ENCODE data around the gene HTD2.

HTD2 gene

DNA sequence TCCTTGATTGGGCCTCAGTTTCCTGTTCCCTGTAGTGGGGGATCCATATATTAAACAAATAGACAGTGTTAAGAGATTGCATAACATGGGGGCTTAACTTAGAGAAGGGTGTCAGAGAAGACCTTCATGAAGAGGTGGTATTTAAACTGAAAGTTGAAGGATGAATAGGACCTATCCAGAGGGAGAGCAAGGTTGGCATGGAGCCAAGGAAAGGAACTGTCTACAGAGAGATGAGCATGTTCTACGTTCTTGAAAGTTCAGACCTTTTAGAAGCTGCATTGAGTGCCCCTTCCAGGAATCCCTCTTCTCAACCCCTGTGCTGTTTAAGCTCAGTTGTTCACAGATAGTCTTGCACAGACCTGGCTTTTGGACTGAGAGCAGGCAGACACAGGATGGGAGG lies 2.4 kb downstream of the HTD2 start:
- no peak overlapping the region for H3K27ac Mint-ChIP-seq
- DNase-seq (no peak), ATAC-seq (no peak)
- H3K4me1 Mint-ChIP-seq, result peaks cover 44% of the 10 kb centered on the region
- no peaks in the 10 kb centered on the region for H3K9me3 Mint-ChIP-seq
- H3K36me3 Mint-ChIP-seq (ENCODE audit: low read depth), result peaks cover 49% of the 10 kb centered on the region
- H3K27me3 Mint-ChIP-seq, result no peaks in the 10 kb centered on the region
- H3K4me3 Mint-ChIP-seq, result peak overlapping the region; percentile 94

DNA sequence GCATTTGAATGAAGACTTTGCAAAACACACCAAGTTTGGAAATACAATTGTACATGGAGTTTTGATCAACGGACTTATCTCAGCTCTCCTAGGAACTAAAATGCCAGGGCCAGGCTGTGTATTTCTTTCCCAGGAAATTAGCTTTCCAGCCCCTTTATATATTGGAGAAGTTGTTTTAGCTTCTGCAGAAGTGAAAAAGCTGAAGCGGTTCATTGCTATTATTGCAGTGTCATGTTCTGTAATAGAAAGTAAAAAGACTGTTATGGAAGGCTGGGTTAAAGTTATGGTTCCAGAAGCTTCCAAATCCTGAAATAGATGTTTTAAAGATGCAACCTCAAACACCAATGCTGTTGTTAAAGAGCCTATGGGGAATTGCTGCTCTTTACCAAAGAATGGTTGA lies 11.5 kb downstream of the HTD2 start:
- peaks cover 44% of the 10 kb centered on the region for H3K36me3 Mint-ChIP-seq (ENCODE audit: low read depth)
- H3K4me1 Mint-ChIP-seq, result peaks cover 14% of the 10 kb centered on the region
- DNase-seq (no peak), ATAC-seq (no peak)
- H3K4me3 Mint-ChIP-seq, result no peak overlapping the region
- H3K27ac Mint-ChIP-seq, result no peak overlapping the region
- no peaks in the 10 kb centered on the region for H3K27me3 Mint-ChIP-seq
- H3K9me3 Mint-ChIP-seq, result no peaks in the 10 kb centered on the region

DNA sequence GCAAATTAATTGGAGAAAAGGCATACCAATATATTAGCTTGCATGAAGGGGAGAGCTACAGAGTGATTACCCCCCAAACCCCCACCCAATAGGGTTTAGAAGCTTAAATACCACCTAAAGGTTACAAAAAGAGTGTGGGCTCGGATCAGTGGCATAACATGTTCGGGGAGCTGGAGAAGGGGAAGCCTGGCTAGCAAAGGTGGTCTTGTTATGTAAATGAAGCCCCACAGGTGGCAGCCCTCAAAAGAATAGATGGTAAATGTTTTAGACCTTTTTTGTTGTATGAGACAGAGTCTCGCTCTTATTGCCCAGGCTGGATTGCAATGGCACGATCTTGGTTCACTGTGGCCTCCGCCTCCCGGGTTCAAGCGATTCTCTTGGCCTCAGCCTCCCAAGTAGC lies 15.5 kb downstream of the HTD2 start:
- DNase-seq, result no peak
- no peak for ATAC-seq
- H3K27ac Mint-ChIP-seq, result peak overlapping the region; percentile 14
- H3K9me3 Mint-ChIP-seq, result no peaks in the 10 kb centered on the region
- H3K4me1 Mint-ChIP-seq, result peaks cover 45% of the 10 kb centered on the region
- H3K27me3 Mint-ChIP-seq, result no peaks in the 10 kb centered on the region
- H3K36me3 Mint-ChIP-seq (ENCODE audit: low read depth), result peaks cover 21% of the 10 kb centered on the region
- H3K4me3 Mint-ChIP-seq, result no peak overlapping the region

DNA sequence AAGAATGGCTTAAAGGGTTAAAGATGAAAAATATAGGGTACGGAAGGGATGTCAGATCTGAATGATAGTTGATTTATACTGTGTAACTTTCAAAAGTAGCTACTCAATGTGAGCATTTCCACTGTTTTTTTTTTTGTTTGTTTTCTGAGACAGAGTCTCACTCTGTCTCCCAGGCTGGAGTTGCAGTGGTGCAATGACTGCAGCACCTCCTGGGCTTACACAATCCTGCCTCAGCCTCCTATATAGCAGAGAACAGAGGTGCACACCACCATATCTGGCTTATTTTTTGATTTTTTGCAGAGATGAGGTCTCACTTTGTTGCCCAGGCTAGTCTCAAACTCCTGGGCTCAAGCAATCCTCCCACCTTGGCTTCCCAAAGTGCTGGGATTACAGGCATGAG lies 16.5 kb downstream of the HTD2 start:
- peaks cover 45% of the 10 kb centered on the region for H3K4me1 Mint-ChIP-seq
- H3K27me3 Mint-ChIP-seq, result no peaks in the 10 kb centered on the region
- no peak overlapping the region for H3K4me3 Mint-ChIP-seq
- no peak for DNase-seq
- peaks cover 19% of the 10 kb centered on the region for H3K36me3 Mint-ChIP-seq (ENCODE audit: low read depth)
- no peak for ATAC-seq
- no peaks in the 10 kb centered on the region for H3K9me3 Mint-ChIP-seq
- peak overlapping the region; percentile 91 for H3K27ac Mint-ChIP-seq

DNA sequence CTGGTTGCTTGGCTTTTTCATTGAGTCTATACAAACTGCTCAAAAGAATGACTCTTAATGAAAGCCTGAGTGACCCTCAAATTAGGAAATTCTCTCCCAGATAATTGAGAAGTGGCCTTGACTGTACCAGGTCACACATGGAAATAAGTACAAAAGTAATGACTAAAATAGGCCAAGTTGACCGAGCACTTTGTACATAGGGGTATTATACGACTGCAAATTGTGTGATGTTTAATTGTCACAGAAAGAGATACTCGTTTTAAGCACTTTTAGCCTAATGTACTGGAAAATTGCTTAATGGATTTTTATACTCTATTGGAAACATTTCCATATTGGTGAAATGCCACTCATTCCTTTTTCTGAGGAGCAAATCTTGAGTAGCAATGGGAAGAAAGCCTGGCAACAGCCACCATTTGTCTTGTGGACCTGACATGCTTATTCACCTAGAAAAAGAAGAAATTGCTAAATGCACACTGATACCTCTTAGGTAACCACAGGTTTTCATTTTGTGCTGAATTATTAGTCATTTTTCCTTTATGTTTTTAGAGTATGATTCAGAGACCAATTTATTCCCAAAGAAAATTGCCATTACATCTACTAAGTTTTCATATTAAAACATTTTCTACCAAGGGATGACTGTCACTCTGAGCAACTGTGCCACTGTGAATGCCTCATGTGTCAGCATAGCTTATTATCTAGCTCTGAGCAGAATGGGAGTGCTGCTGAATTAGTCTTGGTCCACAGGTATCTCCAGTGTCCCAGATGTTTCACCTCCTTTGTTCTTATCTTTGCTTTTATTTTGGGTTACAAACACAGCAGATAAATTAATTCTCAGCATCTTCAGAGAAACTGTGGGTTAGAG lies 17.4 kb downstream of the HTD2 start:
- DNase-seq (no peak), ATAC-seq (peak; percentile 76)
- Mint-ChIP-seq H3K4me3 (peak overlapping the region; percentile 45), H3K27ac (peak overlapping the region; percentile 91), H3K27me3 (no peaks in the 10 kb centered on the region), H3K9me3 (no peaks in the 10 kb centered on the region), H3K4me1 (peaks cover 45% of the 10 kb centered on the region), H3K36me3 (ENCODE audit: low read depth) (peaks cover 13% of the 10 kb centered on the region)

DNA sequence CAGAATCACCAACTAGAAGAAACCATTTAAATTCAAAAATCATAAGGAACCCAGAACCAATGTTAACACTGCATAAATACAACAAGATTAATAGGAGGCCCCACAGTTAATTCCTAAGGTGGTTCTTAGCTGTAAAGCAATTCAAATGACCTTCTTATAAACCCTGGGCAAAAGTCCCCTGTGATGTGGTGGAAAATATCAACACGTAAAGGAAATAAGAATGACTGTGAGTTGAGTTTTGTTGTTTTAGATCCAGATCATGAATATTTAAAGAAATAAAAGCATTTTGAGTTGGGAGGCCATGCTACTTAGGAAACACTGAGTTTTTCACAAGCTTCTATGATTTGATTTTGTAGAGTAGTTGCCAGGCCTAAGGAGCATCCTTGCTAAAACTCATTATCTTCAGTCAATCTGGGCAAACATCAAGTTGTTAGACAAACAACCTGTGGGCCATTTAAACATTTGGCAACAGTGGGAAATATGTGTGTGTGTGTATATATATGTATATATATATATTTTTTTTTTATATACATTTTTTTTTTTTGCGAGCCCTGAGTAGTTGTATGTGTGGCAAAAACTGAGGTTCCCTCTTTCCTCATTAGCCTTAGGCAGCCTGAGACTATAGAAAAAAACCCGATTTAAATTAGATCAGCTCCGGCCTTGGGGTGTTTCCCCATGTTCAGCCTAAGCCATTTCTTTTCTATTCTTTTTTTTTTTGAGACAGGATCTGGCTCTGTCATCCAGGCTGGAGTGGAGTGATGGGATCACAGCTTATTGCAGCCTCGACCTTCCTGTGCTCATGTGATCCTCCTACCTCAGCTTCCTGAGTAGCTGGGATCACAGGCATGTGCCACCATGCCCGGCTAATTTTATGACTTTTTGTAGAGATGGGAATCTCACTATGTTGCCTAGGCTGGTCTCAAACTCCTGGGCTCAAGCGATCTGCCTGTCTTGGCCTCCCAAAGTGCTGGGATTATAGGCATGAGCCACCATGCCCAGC lies 18.4 kb downstream of the HTD2 start:
- peak; percentile 70 for ATAC-seq
- no peaks in the 10 kb centered on the region for H3K27me3 Mint-ChIP-seq
- no peaks in the 10 kb centered on the region for H3K9me3 Mint-ChIP-seq
- H3K4me1 Mint-ChIP-seq, result peaks cover 45% of the 10 kb centered on the region
- peak overlapping the region; percentile 45 for H3K4me3 Mint-ChIP-seq
- peak overlapping the region; percentile 91 for H3K27ac Mint-ChIP-seq
- DNase-seq, result no peak
- H3K36me3 Mint-ChIP-seq (ENCODE audit: low read depth), result peaks cover 9% of the 10 kb centered on the region

DNA sequence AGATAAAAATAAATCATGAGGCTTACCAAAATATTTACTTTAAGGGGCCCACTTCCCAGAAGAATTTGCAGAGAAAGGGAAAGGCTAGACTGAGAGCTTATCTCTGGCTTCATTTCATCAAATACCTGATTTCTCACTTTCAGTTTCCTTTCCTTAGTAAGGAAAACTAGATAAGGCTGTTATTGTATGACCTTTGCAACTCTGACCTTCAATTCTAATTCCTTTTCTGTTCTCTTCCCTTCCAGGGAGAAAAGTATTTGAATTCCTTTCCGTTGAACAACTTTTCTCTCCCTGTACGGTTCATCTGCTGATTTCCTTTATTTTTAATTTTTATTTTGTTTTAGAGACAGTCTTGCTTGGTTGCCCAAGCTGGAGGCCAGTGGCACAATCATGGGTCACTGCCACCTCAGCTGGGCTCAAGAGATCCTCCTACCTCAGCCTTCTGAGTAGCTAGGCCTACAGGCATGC lies 19.2 kb downstream of the HTD2 start:
- H3K27me3 Mint-ChIP-seq, result no peaks in the 10 kb centered on the region
- peaks cover 6% of the 10 kb centered on the region for H3K36me3 Mint-ChIP-seq (ENCODE audit: low read depth)
- H3K4me3 Mint-ChIP-seq, result no peak overlapping the region
- DNase-seq, result no peak
- peak overlapping the region; percentile 91 for H3K27ac Mint-ChIP-seq
- no peaks in the 10 kb centered on the region for H3K9me3 Mint-ChIP-seq
- ATAC-seq, result no peak
- peaks cover 45% of the 10 kb centered on the region for H3K4me1 Mint-ChIP-seq

DNA sequence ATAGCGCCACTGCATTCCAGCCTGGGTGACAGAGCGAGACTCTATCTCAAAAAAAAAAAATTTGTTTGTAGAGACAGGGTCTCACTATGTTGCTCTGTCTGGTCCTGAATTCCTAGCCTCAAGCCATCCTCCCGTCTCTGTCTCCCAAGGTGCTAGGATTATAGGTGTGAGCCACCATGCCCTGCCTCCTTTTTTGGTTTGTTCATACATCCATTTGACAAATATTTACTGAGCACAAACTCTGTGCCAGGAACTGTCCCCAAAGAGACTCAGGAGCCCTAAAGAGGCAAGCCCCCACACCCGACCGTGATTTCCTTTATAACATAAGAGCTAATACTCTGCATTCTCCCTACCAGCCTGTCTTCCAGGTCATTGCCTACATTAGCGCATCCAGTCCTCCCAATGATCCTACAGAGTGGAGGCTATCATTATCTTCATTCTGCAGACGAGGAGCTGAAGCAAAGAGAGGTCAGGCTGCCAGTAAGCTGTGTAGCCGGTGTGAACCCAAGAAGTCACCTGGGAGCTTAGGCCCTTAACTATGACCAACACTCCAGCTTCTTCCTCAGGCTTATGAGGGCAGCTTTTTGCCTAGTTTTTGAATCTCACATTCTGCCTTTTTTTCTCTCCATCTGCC lies 20.1 kb downstream of the HTD2 start:
- no peak overlapping the region for H3K4me3 Mint-ChIP-seq
- H3K4me1 Mint-ChIP-seq, result peaks cover 41% of the 10 kb centered on the region
- H3K27ac Mint-ChIP-seq, result no peak overlapping the region
- no peaks in the 10 kb centered on the region for H3K36me3 Mint-ChIP-seq (ENCODE audit: low read depth)
- ATAC-seq (no peak), DNase-seq (no peak)
- no peaks in the 10 kb centered on the region for H3K27me3 Mint-ChIP-seq
- H3K9me3 Mint-ChIP-seq, result no peaks in the 10 kb centered on the region

DNA sequence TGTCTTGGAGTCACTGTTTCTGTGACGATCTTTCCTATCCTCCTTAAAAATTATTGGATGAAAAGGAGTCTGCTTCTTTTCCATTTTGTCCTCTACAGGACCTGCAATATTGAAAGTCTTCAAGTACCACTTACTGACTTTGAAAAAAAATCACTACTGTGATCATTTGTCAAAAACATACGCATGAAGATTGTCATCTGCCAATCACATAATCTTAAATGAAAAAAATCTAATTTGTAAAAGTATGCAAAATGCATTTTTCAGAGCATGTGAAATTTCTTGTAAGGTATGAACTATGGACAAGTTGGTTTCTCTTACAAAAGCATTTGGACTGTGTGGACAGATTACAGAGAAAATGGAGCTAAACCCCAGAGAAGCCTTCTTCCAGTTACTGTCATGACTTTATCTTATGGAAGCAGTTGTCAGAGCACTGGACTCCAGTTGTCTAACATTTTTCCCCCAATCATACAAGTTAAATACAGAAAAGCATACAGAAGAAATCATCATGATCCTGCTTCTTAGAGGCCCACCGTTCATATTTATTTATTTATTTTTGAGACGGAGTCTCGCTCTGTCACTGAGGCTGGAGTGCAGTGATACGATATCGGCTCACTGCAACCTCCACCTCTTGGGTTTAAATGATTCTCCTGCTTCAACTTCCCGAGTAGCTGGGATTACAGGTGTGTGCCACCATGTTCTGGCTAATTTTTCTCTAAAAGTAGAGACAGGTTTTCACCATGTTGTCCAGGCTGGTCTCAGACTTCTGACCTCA lies 23.0 kb downstream of the HTD2 start:
- Mint-ChIP-seq H3K4me3 (no peak overlapping the region), H3K27me3 (no peaks in the 10 kb centered on the region), H3K4me1 (peaks cover 39% of the 10 kb centered on the region), H3K27ac (no peak overlapping the region), H3K9me3 (no peaks in the 10 kb centered on the region), H3K36me3 (ENCODE audit: low read depth) (no peaks in the 10 kb centered on the region)
- ATAC-seq (no peak), DNase-seq (no peak)

DNA sequence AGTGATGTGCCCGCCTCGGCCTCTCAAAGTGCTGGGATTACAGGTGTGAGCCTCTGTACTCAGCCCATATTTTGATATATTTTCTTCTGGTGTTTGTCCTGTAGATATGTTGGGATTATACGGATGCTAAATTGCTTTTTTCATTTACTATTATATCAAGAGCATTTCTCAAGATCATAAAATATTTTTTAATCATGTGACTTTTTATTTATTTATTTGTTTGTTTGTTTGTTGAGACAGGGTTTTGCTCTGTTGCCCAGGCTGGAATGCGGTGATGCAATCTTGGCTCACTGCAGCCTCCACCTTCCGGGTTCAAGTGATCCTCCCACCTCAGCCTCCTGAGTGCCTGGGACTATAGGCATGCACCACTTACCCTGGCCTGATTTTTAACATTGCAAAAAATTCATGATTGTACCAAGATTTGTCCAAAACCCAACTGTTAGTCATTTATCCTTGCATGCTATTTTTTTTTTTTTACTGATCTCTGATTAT lies 23.6 kb downstream of the HTD2 start:
- no peak for DNase-seq
- ATAC-seq, result no peak
- no peak overlapping the region for H3K4me3 Mint-ChIP-seq
- no peak overlapping the region for H3K27ac Mint-ChIP-seq
- no peaks in the 10 kb centered on the region for H3K36me3 Mint-ChIP-seq (ENCODE audit: low read depth)
- no peaks in the 10 kb centered on the region for H3K27me3 Mint-ChIP-seq
- peaks cover 38% of the 10 kb centered on the region for H3K4me1 Mint-ChIP-seq
- no peaks in the 10 kb centered on the region for H3K9me3 Mint-ChIP-seq

DNA sequence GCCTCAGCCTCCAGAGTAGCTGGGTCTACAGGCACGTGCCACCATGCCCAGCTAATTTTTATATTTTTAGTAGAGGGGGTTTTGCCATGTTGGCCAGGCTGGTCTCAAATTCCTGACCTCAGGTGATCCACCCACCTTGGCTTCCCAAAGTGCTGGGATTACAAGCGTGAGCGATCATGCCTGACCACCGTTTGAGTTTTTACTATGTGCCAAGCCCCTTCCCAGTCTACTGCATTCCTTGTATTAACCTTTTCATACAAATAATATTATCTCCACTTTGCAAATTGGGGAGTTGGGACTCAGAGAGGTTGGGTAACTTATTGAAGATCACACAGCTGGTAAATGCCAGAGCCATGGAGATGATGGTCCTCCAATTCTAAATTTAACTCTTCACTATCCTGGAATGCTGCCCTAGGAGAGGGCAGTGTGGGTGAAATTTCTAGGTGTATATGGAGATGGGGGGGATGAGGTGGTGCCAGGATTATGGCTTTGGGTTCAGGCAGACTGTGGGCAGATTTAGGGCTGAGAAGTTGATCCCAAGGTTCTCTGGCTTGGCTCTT lies 25.4 kb downstream of the HTD2 start:
- no peaks in the 10 kb centered on the region for H3K9me3 Mint-ChIP-seq
- DNase-seq (no peak), ATAC-seq (no peak)
- H3K27me3 Mint-ChIP-seq, result no peaks in the 10 kb centered on the region
- peak overlapping the region; percentile 97 for H3K4me3 Mint-ChIP-seq
- H3K27ac Mint-ChIP-seq, result peak overlapping the region; percentile 60
- peaks cover 8% of the 10 kb centered on the region for H3K36me3 Mint-ChIP-seq (ENCODE audit: low read depth)
- peaks cover 41% of the 10 kb centered on the region for H3K4me1 Mint-ChIP-seq

DNA sequence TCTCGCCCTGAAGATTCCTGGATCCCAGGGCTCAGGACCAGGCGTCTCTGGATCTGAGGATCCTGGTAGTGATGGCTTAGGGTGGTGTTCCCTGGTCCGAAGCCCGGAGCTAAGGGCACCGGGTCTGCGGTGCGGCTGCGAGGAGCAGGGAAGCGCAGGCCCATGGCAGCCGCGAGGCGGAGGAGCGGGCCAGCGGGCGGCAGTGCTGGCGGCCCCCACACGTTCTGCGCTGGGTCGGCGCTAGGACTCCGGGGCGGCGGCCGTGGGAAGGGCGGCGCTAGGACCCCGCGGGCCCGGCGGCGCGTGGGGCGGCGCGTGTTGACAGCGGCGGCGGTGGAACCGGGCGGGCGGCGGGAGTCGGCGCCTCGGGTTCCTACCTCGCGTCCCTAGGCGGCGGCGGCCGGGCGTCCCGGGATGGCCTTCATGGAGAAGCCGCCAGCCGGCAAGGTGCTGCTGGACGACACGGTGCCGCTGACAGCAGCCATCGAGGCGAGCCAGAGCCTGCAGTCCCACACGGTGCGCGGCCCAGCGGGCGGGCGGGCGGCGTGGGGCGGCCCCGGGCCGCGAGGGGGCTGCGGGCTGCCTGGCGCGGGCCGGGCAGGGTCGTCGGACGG lies 26.4 kb downstream of the HTD2 start, which contains the start of gene PXK:
TSS of gene PXK (plus strand) at position 318 of the 614 bp plus-strand sequence. CDS start at position 415, 97 bp downstream.
- Mint-ChIP-seq H3K27me3 (no peaks in the 10 kb centered on the region), H3K4me3 (peak within 1 kb of the TSS; percentile 97), H3K4me1 (peaks cover 43% of the 10 kb centered on the region), H3K36me3 (ENCODE audit: low read depth) (peaks cover 8% of the 10 kb centered on the region), H3K27ac (peak within 1 kb of the TSS; percentile 89), H3K9me3 (no peaks in the 10 kb centered on the region)
- ATAC-seq (peak; percentile 89), DNase-seq (peak; percentile 84)

All from activated naive CD8-positive, alpha-beta T cell treated with anti-CD3 and anti-CD28 coated beads, Interleukin-2, amount 50 U/mL, for 24 hours (primary cell).